Activated effector memory CD4-positive, alpha-beta T cell treated with anti-CD3 and anti-CD28 coated beads, Interleukin-2, amount 50 U/mL, for 16 hours (primary cell): Measurements from ENCODE around the gene UNC5C.
"Not testable (repeated sequence)": the region's sequence is repeated elsewhere in the genome, so short reads cannot be mapped to it uniquely, and the experiment has no call there.

Experiments used
- DNase-seq: peaks from one replicate; pipeline ENCODE4 v3.0.0-alpha.2; 2020

UNC5C gene

GRCh38 chr4:95161781-95162469 lies 386.8 kb downstream of the UNC5C start:
- no peak for DNase-seq

GRCh38 chr4:95159384-95159783 lies 389.4 kb downstream of the UNC5C start:
- no peak for DNase-seq

GRCh38 chr4:95158626-95159025 lies 390.1 kb downstream of the UNC5C start:
- DNase-seq = no peak

DNA sequence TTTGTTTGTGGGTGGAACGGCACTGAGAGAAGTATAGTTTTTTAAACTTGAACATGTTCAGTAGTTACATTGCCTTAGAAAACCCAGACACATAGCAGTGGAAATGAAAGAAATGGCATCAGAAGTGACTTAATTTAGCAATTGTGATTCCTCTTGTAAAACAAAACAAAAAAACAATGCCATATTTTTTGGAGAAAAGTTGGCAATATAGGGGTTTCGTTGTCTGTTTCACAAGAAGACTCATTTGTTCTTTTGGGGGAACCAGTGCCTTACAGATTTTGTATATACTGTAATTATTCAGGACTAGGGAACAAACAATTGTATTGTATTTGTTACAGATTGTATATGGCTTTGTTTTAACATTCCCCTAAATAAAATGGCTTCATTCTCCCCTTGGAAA lies 390.7 kb downstream of the UNC5C start:
- DNase-seq = no peak

DNA sequence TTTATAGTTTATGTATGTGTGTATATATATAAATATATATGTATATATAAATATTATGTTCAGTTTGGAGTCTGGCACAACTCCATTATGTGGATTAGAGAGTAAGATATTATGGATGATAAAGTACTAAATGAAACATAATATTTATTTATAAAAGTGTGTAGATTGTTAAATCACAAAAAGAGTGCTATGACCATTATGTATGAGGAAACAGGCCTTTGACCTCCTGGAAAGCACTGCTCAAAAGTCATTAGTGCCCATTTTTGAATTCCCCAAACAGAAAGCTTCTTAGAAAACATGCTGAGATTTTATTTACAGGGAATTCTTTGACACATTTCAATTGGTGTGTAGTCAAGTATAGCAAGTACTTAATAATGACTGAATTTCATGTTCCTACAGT lies 391.2 kb downstream of the UNC5C start:
- DNase-seq = no peak

- no peak for DNase-seq
These were observed 392.4 kb downstream of the UNC5C start for GRCh38 chr4:95156452-95156765.

DNA sequence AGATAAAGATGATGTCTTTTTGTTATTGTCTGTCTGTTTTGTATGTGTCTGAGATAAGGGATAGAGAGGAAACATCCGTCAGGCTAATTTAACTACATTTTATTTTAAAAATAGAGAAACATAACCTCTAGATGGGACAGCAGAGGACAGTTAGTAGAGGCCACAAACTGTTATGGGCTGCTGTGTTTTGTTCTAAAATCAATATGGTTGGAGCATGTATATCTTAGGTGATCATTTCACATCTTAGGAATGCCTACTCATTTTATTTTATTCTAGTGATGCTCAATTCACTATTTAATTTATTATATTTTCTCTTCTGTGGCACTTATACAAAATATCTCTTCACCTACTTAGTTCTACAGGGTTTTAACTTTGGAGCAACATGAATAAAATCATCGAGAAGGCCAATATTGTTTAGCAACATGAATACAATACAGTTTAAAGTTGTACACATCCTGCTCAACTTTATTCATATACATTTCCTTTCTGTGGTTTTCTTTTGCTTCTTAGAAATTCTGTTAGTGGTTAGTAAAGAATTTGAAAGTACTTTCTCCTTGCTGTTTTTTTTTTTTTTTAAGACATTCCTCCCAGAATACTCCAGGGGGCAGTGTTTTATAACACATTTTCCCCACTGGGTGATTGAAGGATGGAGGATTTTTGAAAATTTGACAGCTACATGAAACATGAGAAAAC lies 392.9 kb downstream of the UNC5C start:
- no peak for DNase-seq

DNA sequence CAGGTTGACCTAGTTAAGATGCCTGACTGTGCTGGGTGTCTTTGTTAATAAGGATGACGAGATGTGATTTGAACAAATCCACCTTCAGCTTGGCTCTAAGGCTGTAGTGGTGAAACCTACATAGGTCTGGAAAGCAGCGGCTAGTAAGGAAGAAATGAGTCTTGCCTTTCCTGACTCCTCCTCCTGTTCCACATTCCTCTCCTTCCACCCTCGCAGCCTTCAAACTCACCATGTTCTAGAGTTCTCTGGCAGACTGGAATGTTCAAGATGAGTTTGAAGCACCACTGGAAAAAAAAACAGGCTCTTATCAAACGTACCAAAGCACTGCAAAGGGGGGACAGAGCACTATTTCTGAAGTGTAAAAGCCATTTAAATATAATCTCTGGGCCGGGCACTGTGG lies 395.6 kb downstream of the UNC5C start:
- no peak for DNase-seq

GRCh38 chr4:95151255-95151654 lies 397.5 kb downstream of the UNC5C start:
- DNase-seq = no peak

DNA sequence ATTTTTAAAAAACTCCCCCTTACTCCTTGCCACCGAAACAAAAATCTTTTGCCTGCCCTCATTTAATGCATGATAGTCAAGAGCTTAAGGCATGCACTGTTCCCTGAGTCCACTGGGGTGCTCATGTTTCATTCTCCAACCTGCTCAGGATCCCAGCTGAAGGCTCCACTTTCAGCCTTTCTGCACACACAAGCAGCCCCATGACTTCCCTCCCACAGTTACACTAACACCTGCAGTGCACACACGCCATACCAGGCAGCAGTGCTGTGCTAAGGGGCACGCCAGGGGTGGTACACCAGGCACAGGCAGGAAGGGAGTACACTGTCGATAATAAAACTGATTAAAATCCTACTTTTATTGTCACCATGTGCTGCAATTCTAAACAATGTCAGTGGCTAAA lies 405.8 kb downstream of the UNC5C start:
- DNase-seq = no peak

DNA sequence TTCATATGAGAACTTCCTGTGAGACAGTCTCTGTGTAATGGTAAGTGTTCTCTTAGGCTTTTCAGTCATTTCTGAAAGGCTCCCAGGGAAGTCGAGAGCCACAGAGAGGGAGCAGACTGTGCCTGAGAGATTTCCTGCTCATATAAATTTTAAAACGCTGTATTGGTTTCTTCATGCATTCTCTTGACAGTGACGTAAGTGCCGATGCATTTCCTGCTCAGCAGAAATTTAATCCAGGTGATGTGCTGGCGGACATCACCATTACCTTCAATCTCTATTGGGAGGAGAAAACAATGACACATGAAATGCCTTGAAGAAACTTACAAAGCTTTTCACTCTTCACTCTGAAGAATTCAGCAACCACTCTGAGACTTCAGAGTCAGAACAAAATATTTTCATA lies 407.4 kb downstream of the UNC5C start:
- no peak for DNase-seq

GRCh38 chr4:95139424-95139823 lies 409.3 kb downstream of the UNC5C start:
- DNase-seq = not testable (repeated sequence)

- not testable (repeated sequence) for DNase-seq
These were observed 414.8 kb downstream of the UNC5C start for GRCh38 chr4:95134016-95134415.

- no peak for DNase-seq
These were observed 418.9 kb downstream of the UNC5C start for GRCh38 chr4:95129821-95130311.

- DNase-seq = no peak
These were observed 419.7 kb downstream of the UNC5C start for GRCh38 chr4:95129031-95129430.

DNA sequence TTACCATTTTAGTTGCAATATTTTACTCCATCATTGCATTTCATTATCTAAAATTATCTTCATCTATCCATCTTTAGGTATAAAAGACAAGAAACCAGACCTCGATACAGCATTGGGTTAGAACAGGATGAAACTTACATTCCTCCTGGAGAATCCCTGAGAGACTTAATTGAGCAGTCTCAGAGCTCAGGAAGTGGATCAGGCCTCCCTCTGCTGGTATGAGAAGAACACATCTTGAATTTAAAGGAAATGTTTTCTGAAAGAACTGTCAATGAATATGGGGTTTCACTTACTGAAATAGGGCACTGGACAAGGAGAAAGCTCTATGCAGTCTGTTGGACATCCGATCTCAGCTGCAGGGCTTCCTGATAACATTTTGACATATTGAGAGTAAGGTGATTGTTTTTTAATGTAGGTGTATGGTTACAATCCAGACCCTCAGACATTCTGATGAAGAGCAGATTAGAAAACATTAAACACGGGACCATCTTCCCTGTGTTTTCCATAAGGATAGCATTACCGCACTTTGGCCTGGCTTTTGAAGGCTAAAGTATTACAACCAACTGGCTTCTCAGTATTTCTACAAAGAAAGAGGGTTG lies 423.8 kb downstream of the UNC5C start:
- DNase-seq = no peak

DNA sequence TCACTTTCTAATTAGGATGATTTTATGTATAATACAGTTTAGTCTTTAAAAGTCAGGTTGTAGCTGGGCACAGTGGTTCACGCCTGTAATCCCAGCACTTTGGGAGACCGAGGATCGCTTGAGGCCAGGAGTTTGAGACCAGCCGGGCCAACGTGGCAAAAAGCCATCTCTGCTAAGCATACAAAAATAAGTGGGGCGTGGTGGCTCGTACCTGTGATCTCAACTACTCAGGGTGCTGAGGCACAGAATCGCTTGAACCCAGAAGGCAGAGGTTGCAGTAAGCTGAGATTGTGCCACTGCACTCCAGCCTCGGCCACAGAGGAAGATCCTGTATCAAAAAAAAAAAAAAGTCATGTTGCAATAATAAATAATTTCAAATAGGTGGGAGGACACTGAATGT lies 426.8 kb downstream of the UNC5C start:
- no peak for DNase-seq

DNA sequence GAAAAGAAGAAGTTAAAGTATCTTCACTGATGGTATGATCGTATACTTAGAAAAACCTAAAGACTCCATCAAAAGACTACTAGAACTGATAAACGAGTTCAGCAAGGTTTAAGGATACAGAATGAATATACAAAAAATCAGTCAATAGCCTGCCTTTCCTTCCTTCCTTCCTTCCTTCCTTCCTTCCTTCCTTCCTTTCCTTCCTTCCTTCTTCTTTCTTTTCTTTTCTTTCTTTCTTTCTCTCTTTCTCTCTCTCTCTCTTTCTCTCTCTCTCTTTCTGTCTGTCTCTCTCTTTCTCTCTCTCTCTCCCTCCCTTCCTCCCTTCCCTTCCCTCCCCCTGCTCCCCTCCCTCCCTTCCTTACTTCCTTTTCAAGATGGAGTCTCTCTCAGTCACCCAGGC lies 428.3 kb downstream of the UNC5C start:
- DNase-seq = no peak

GRCh38 chr4:95118497-95118896 lies 430.3 kb downstream of the UNC5C start:
- no peak for DNase-seq

DNA sequence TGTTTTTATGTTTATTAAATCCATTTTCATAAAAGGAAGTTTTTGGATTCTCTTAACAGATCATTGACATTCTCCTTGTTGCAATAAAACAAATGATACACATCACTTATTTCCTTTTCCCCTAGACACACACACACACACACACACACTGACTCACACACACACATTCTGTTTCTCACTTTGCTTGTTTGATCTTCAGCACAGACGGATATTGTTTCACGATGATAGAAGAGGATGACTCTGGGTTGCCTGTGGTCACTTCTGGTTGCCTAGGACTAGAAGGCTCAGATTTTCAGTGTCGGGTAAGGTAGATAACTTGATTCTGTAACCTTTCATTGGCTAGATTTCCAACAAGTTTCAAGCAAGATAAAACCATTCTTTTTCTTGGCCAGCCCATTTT lies 434.3 kb downstream of the UNC5C start:
- DNase-seq = no peak
